HG03095 (cell line): Measurements from ENCODE around the gene NOL11.
"Not testable (repeated sequence)": the region's sequence is repeated elsewhere in the genome, so short reads cannot be mapped to it uniquely, and the experiment has no call there.

Experiments
- ATAC-seq: cut with Tn5 transposase; IDR thresholded peaks from one replicate; pipeline ENCODE4 v1.9.1; 2021; ENCODE audit warnings: moderate library complexity; ENCODE audit not compliant: unreplicated experiment

NOL11 gene

GRCh38 chr17:67707442-67707841 is 10.3 kb upstream of the NOL11 start:
- no peak for ATAC-seq

- ATAC-seq: no peak
Measured at GRCh38 chr17:67708378-67708777, 9.4 kb upstream of the NOL11 start.

GRCh38 chr17:67711916-67712315 is 5.8 kb upstream of the NOL11 start:
- ATAC-seq: no peak

GRCh38 chr17:67712375-67712774 is 5.4 kb upstream of the NOL11 start:
- ATAC-seq: no peak

GRCh38 chr17:67713169-67713568 is 4.6 kb upstream of the NOL11 start:
- ATAC-seq: no peak

GRCh38 chr17:67716405-67716798 is 1.3 kb upstream of the NOL11 start:
- no peak for ATAC-seq

GRCh38 chr17:67717192-67717623 is 528 bp upstream of the NOL11 start:
- ATAC-seq: peak; percentile 1

- ATAC-seq: no peak
Measured at GRCh38 chr17:67718325-67718941, 697 bp downstream of the NOL11 start.

- no peak for ATAC-seq
Measured at GRCh38 chr17:67725373-67725791, 7.6 kb downstream of the NOL11 start.

- ATAC-seq: no peak
Measured at GRCh38 chr17:67725807-67726206, 8.1 kb downstream of the NOL11 start.

GRCh38 chr17:67727152-67728039 is 9.7 kb downstream of the NOL11 start:
- not testable (repeated sequence) for ATAC-seq

- no peak for ATAC-seq
Measured at GRCh38 chr17:67729903-67730302, 12.2 kb downstream of the NOL11 start.

- ATAC-seq: no peak
Measured at GRCh38 chr17:67730731-67731130, 13.0 kb downstream of the NOL11 start.

- no peak for ATAC-seq
Measured at GRCh38 chr17:67733449-67733848, 15.7 kb downstream of the NOL11 start.

- ATAC-seq: no peak
Measured at GRCh38 chr17:67737145-67737544, 19.4 kb downstream of the NOL11 start.

GRCh38 chr17:67742025-67742424 is 24.3 kb downstream of the NOL11 start:
- ATAC-seq: no peak

- ATAC-seq: no peak
Measured at GRCh38 chr17:67746704-67747571, 29.2 kb downstream of the NOL11 start.

- ATAC-seq: no peak
Measured at GRCh38 chr17:67747681-67748235, 30.0 kb downstream of the NOL11 start.

GRCh38 chr17:67750067-67750466 is 32.3 kb downstream of the NOL11 start:
- ATAC-seq: no peak

- no peak for ATAC-seq
Measured at GRCh38 chr17:67751101-67752074, 33.7 kb downstream of the NOL11 start.
